CD4-positive, alpha-beta T cell treated with Interleukin-2 at 100 ng/mL for 4 hours (primary cell): Measurements from ENCODE around the gene CTSO.

Source experiments
- DNase-seq: peaks from one replicate; pipeline ENCODE4 v3.0.0-alpha.2; 2020; ENCODE audit warnings: low spot score

Gene CTSO

GRCh38 chr4:155953151-155954117 lies at the start of gene CTSO:
Gene CTSO, minus strand, starts transcription at chr4:155953866. Its CDS starts 19 bp downstream, at chr4:155953847.
- DNase-seq = peak; percentile 73

GRCh38 chr4:156000491-156000890 lies 46.8 kb upstream of the CTSO start:
- no peak for DNase-seq

- DNase-seq = no peak
Observed at GRCh38 chr4:155999725-156000124, 46.1 kb upstream of the CTSO start.

GRCh38 chr4:155995069-155995468 lies 41.4 kb upstream of the CTSO start:
- DNase-seq = no peak

- no peak for DNase-seq
Observed at GRCh38 chr4:155984106-155984797, 30.6 kb upstream of the CTSO start.

GRCh38 chr4:155982736-155983385 lies 29.2 kb upstream of the CTSO start:
- no peak for DNase-seq

- DNase-seq = no peak
Observed at GRCh38 chr4:155978810-155979209, 25.1 kb upstream of the CTSO start.

GRCh38 chr4:155975511-155975910 lies 21.8 kb upstream of the CTSO start:
- no peak for DNase-seq

- DNase-seq = no peak
Observed at GRCh38 chr4:155974996-155975395, 21.3 kb upstream of the CTSO start.

GRCh38 chr4:155974476-155974749 lies 20.7 kb upstream of the CTSO start:
- DNase-seq = no peak

GRCh38 chr4:155973639-155974475 lies 20.2 kb upstream of the CTSO start:
- no peak for DNase-seq

GRCh38 chr4:155972098-155972497 lies 18.4 kb upstream of the CTSO start:
- no peak for DNase-seq

GRCh38 chr4:155966731-155967395 lies 13.2 kb upstream of the CTSO start:
- no peak for DNase-seq

GRCh38 chr4:155966171-155966570 lies 12.5 kb upstream of the CTSO start:
- no peak for DNase-seq

- DNase-seq = no peak
Observed at GRCh38 chr4:155964016-155964891, 10.6 kb upstream of the CTSO start.

- no peak for DNase-seq
Observed at GRCh38 chr4:155962767-155963166, 9.1 kb upstream of the CTSO start.

GRCh38 chr4:155961575-155961974 lies 7.9 kb upstream of the CTSO start:
- no peak for DNase-seq

- DNase-seq = no peak
Observed at GRCh38 chr4:155960522-155960921, 6.9 kb upstream of the CTSO start.

GRCh38 chr4:155959417-155959816 lies 5.8 kb upstream of the CTSO start:
- DNase-seq = no peak

- no peak for DNase-seq
Observed at GRCh38 chr4:155956461-155956860, 2.8 kb upstream of the CTSO start.
